HCT116 (cell line): Measurements from ENCODE around the gene MINDY4. TPM values are rescaled to one million over a fixed set of nuclear protein-coding genes. Genes with fewer than 3 reads are reported as not detected.

Source experiments
- ATAC-seq: fragments of 200-7000 bp; cut with Tn5 transposase; 2 replicates; pipeline ENCODE4 v1.9.1; 2020; ENCODE audit warnings: mild to moderate bottlenecking, moderate library complexity
- BruUV-seq: library from RNA; stranded (reverse); fragments of 400-500 nt; replicated peaks from 2 replicates; lab custom pipeline; 2021; lab: Mats Ljungman, UMichigan
- CTCF ChIA-PET: fragments of 300-600 bp; sonication (Branson Sonifier 250); formaldehyde crosslinking; loops from one replicate; lab custom pipeline; 2021; ENCODE audit warnings: antibody characterized with exemption; lab: Charles Lee
- POLR2A ChIA-PET: fragments of 300-600, 350-600 bp; sonication (Branson Sonifier 250); formaldehyde crosslinking; loops from one replicate; lab custom pipeline; 2021; ENCODE audit warnings: antibody characterized with exemption; lab: Charles Lee
- RAD21 ChIA-PET, 2 experiments: fragments of 300-600 bp; sonication (Branson Sonifier 250); formaldehyde crosslinking; loops; one replicate each; lab custom pipeline; 2023; ENCODE audit warnings: low total read pairs in 2 of 2; ENCODE audit not compliant: uncharacterized antibody in 2 of 2, unreplicated experiment in 2 of 2, low non-redundant PET in 1 of 2; lab: Charles Lee
- DNase-seq: peaks from one replicate; pipeline ENCODE4 v3.0.0-alpha.2; 2010; ENCODE audit warnings: low read depth, low spot score
- H2AFZ ChIP-seq: fragments of 200-600 bp; shearing (Covaris generic), sonication (generic); 2 replicates; pipeline ENCODE4 v1.6.1; 2017; ENCODE audit warnings: low read depth, mixed run types, mixed read lengths, antibody characterized with exemption, low read length; ENCODE audit not compliant: poor library complexity, severe bottlenecking
- H3K27ac ChIP-seq: 2 replicates; pipeline ENCODE4 v1.5.1; 2012; ENCODE audit warnings: low read depth, low read length
- H3K27me3 ChIP-seq: fragments of 200-600 bp; sonication (generic); 2 replicates; pipeline ENCODE4 v1.6.1; 2016; ENCODE audit warnings: mixed run types, low read length, mixed read lengths; ENCODE audit not compliant: insufficient read depth
- H3K36me3 ChIP-seq, 2 experiments: fragments of 200-500 bp in 1 of 2; fragments of 200-600 bp in 1 of 2; sonication (Bioruptor generic) in 1 of 2; sonication (generic) in 1 of 2; 2 replicates each; pipeline versions ENCODE4 v1.5.1 to v1.6.1; 2014 to 2016; ENCODE audit warnings: low read length in 2 of 2, inconsistent platforms in 1 of 2, mixed read lengths in 1 of 2, mixed run types in 1 of 2; ENCODE audit not compliant: insufficient read depth in 2 of 2, control insufficient read depth in 1 of 2
- H3K4me1 ChIP-seq, 2 experiments: fragments of 200-600 bp in 1 of 2; sonication (generic) in 1 of 2; 2 replicates each; pipeline versions ENCODE4 v1.5.1 to v1.6.1; 2012 to 2017; ENCODE audit warnings: low read length in 2 of 2, inconsistent platforms in 1 of 2, mild to moderate bottlenecking in 1 of 2, mixed read lengths in 1 of 2, mixed run types in 1 of 2, moderate library complexity in 1 of 2; ENCODE audit not compliant: insufficient read depth in 2 of 2, control insufficient read depth in 1 of 2
- H3K4me2 ChIP-seq: fragments of 200-600 bp; sonication (generic); 2 replicates; pipeline ENCODE4 v1.6.1; 2017; ENCODE audit warnings: mixed run types, low read length, mixed read lengths
- H3K4me3 ChIP-seq, 2 experiments: fragments of 200-600 bp in 1 of 2; sonication (generic) in 1 of 2; replicated peaks in 1 of 2; 2 replicates each; pipeline ENCODE4 v1.5.1; 2011 to 2016; ENCODE audit warnings: low read length in 2 of 2, control low read depth in 1 of 2, low read depth in 1 of 2, mild to moderate bottlenecking in 1 of 2, mixed read lengths in 1 of 2, mixed run types in 1 of 2
- H3K79me2 ChIP-seq: fragments of 200-600 bp; sonication (generic); 2 replicates; pipeline ENCODE4 v1.6.1; 2017; ENCODE audit warnings: mild to moderate bottlenecking, mixed run types, low read length, moderate library complexity, mixed read lengths; ENCODE audit not compliant: insufficient read depth
- H3K9ac ChIP-seq: fragments of 200-600 bp; sonication (generic); 2 replicates; pipeline ENCODE4 v1.6.1; 2016; ENCODE audit warnings: low read length, mixed read lengths
- H3K9me2 ChIP-seq: fragments of 200-600 bp; sonication (generic), shearing (Covaris generic); 2 replicates; pipeline ENCODE4 v1.6.1; 2017; ENCODE audit warnings: mixed run types, mild to moderate bottlenecking, moderate library complexity; ENCODE audit not compliant: insufficient read depth
- H3K9me3 ChIP-seq, 2 experiments: fragments of 200-500 bp in 1 of 2; fragments of 200-600 bp in 1 of 2; sonication (Bioruptor generic) in 1 of 2; sonication (generic) in 1 of 2; 2 replicates each; pipeline ENCODE4 v1.6.1; 2014 to 2017; ENCODE audit warnings: low read length in 2 of 2, mixed read lengths in 2 of 2, inconsistent platforms in 1 of 2, low read depth in 1 of 2, mild to moderate bottlenecking in 1 of 2, mixed run types in 1 of 2, moderate library complexity in 1 of 2; ENCODE audit not compliant: control insufficient read depth in 1 of 2, insufficient read depth in 1 of 2
- H4K20me1 ChIP-seq: fragments of 200-600 bp; sonication (generic), shearing (Covaris generic); 2 replicates; pipeline ENCODE4 v1.6.1; 2017; ENCODE audit warnings: mixed run types, mild to moderate bottlenecking, moderate library complexity; ENCODE audit not compliant: insufficient read depth
- CBX3 ChIP-seq: IDR thresholded peaks from 2 replicates; pipeline ENCODE4 v1.6.1; 2012; ENCODE audit warnings: low read depth
- ELF1 ChIP-seq: IDR thresholded peaks from 2 replicates; pipeline ENCODE4 v1.6.1; 2012; ENCODE audit warnings: low read depth, borderline replicate concordance
- EZH2phosphoT487 ChIP-seq: fragments of 200-600 bp; IDR thresholded peaks from 2 replicates; pipeline ENCODE4 v1.6.1; 2018; ENCODE audit warnings: antibody characterized with exemption, borderline replicate concordance
- FOSL1 ChIP-seq: IDR thresholded peaks from 2 replicates; pipeline ENCODE4 v1.6.1; 2012; ENCODE audit warnings: low read depth
- JUND ChIP-seq: IDR thresholded peaks from 2 replicates; pipeline ENCODE4 v1.6.1; 2012
- POLR2A ChIP-seq: IDR thresholded peaks from 2 replicates; pipeline ENCODE4 v1.7.0; 2011; ENCODE audit warnings: borderline replicate concordance; ENCODE audit not compliant: insufficient read depth, insufficient read length; ENCODE audit errors: extremely low read depth
- POLR2AphosphoS5 ChIP-seq: IDR thresholded peaks from 2 replicates; pipeline ENCODE4 v1.6.1; 2011; ENCODE audit warnings: mild to moderate bottlenecking, low read depth, low read length, moderate library complexity
- RAD21 ChIP-seq: IDR thresholded peaks from 2 replicates; pipeline ENCODE4 v1.6.1; 2012; ENCODE audit warnings: low read depth, mild to moderate bottlenecking
- SIN3A ChIP-seq: IDR thresholded peaks from 2 replicates; pipeline ENCODE4 v1.6.1; 2012; ENCODE audit warnings: low read depth
- YY1 ChIP-seq: IDR thresholded peaks from 2 replicates; pipeline ENCODE4 v1.6.1; 2011; ENCODE audit warnings: low read length, low read depth, moderate library complexity, mild to moderate bottlenecking; ENCODE audit not compliant: insufficient replicate concordance; ENCODE audit errors: extremely low read depth
- ZNF274 ChIP-seq: fragments of 200-500 bp; sonication (Bioruptor generic); IDR thresholded peaks from 2 replicates; pipeline ENCODE4 v1.6.1; 2014; ENCODE audit warnings: mild to moderate bottlenecking, low read depth, low read length, inconsistent platforms
- intact Hi-C: fragments of 100-400 bp; cut with micrococcal nuclease; formaldehyde crosslinking; loops from 2 replicates; pipeline ENCODE4 v1.10.0; 2022
- total RNA-seq: library from RNA; stranded (reverse); gene quantifications from one replicate; pipeline ENCODE4 v1.2.1, GENCODE V29; 2021; ENCODE audit not compliant: unreplicated experiment
- TF ChIP-seq, protein P1 (sequence below): IDR thresholded peaks from 2 replicates; pipeline ENCODE4 v1.6.1; 2012
- TF ChIP-seq, protein P2 (sequence below): IDR thresholded peaks from 2 replicates; pipeline ENCODE4 v1.6.1; 2012; ENCODE audit warnings: low read depth
- TF ChIP-seq, protein P3 (sequence below): IDR thresholded peaks from 2 replicates; pipeline ENCODE4 v1.6.1; 2011; ENCODE audit warnings: mild to moderate bottlenecking, low read length, moderate library complexity; ENCODE audit not compliant: insufficient replicate concordance; ENCODE audit errors: extremely low read depth

The MINDY4 gene
- total RNA-seq, 1 experiment from 2014 or later, result 6.1 TPM

DNA sequence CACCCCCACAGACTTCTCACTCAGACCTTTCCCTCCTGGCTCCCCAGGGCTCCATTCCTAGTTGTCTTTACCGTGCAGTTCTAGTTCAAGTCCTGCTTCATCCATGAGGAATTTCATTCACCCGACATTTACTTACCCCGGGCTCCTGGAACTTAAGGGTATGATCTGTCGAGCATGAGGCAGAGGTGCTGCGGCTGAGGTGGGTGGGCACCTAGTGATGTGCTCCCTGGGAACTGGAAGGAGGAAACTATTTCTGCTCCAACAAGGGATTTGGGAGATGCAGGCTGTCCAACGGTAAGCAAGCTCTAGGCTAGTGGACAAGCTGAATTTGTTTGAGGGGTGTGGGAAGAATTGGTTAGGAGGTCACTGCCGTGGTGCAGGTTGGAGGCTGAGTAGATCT, 110.2 kb downstream of the MINDY4 start:
- H3K36me3 ChIP-seq, result no peaks in the 10 kb centered on the region
- H3K4me2 ChIP-seq, result no peak overlapping the region
- intact Hi-C loops, result no loop called here
- CTCF ChIA-PET, result no interaction called here
- no peaks in the 10 kb centered on the region for H3K4me1 ChIP-seq
- no peak overlapping the region for H2AFZ ChIP-seq
- no peaks in the 10 kb centered on the region for H3K9me3 ChIP-seq
- ATAC-seq (no peak), DNase-seq (no peak)
- H3K79me2 ChIP-seq, result no peaks in the 10 kb centered on the region
- POLR2A ChIA-PET, result no interaction called here
- no peaks in the 10 kb centered on the region for H3K27me3 ChIP-seq
- TF ChIP-seq POLR2AphosphoS5 (no peak), RAD21 (no peak), CBX3 (no peak), EZH2phosphoT487 (no peak), JUND (no peak), SIN3A (no peak), POLR2A (no peak), ELF1 (no peak), ZNF274 (no peak), FOSL1 (no peak), YY1 (no peak)
- TF ChIP-seq, protein P1, sequence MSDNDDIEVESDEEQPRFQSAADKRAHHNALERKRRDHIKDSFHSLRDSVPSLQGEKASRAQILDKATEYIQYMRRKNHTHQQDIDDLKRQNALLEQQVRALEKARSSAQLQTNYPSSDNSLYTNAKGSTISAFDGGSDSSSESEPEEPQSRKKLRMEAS, result no peak
- TF ChIP-seq, protein P2, sequence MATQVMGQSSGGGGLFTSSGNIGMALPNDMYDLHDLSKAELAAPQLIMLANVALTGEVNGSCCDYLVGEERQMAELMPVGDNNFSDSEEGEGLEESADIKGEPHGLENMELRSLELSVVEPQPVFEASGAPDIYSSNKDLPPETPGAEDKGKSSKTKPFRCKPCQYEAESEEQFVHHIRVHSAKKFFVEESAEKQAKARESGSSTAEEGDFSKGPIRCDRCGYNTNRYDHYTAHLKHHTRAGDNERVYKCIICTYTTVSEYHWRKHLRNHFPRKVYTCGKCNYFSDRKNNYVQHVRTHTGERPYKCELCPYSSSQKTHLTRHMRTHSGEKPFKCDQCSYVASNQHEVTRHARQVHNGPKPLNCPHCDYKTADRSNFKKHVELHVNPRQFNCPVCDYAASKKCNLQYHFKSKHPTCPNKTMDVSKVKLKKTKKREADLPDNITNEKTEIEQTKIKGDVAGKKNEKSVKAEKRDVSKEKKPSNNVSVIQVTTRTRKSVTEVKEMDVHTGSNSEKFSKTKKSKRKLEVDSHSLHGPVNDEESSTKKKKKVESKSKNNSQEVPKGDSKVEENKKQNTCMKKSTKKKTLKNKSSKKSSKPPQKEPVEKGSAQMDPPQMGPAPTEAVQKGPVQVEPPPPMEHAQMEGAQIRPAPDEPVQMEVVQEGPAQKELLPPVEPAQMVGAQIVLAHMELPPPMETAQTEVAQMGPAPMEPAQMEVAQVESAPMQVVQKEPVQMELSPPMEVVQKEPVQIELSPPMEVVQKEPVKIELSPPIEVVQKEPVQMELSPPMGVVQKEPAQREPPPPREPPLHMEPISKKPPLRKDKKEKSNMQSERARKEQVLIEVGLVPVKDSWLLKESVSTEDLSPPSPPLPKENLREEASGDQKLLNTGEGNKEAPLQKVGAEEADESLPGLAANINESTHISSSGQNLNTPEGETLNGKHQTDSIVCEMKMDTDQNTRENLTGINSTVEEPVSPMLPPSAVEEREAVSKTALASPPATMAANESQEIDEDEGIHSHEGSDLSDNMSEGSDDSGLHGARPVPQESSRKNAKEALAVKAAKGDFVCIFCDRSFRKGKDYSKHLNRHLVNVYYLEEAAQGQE, result no peak
- TF ChIP-seq, protein P3, sequence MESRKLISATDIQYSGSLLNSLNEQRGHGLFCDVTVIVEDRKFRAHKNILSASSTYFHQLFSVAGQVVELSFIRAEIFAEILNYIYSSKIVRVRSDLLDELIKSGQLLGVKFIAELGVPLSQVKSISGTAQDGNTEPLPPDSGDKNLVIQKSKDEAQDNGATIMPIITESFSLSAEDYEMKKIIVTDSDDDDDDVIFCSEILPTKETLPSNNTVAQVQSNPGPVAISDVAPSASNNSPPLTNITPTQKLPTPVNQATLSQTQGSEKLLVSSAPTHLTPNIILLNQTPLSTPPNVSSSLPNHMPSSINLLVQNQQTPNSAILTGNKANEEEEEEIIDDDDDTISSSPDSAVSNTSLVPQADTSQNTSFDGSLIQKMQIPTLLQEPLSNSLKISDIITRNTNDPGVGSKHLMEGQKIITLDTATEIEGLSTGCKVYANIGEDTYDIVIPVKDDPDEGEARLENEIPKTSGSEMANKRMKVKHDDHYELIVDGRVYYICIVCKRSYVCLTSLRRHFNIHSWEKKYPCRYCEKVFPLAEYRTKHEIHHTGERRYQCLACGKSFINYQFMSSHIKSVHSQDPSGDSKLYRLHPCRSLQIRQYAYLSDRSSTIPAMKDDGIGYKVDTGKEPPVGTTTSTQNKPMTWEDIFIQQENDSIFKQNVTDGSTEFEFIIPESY, result no peak
- no peak overlapping the region for H3K27ac ChIP-seq
- H3K9ac ChIP-seq, result no peak overlapping the region
- H3K9me2 ChIP-seq, result no peaks in the 10 kb centered on the region
- H4K20me1 ChIP-seq, result no peaks in the 10 kb centered on the region
- no TSS peak for BruUV-seq
- RAD21 ChIA-PET, result no interaction called here
- H3K4me3 ChIP-seq, result no peak overlapping the region
